ENCODE data around the gene NBPF4. TPM values are rescaled to one million over a fixed set of nuclear protein-coding genes. Genes with fewer than 3 reads are reported as not detected.

The NBPF4 gene
- total RNA-seq, 1 donor from 2014 or later = not detected

DNA sequence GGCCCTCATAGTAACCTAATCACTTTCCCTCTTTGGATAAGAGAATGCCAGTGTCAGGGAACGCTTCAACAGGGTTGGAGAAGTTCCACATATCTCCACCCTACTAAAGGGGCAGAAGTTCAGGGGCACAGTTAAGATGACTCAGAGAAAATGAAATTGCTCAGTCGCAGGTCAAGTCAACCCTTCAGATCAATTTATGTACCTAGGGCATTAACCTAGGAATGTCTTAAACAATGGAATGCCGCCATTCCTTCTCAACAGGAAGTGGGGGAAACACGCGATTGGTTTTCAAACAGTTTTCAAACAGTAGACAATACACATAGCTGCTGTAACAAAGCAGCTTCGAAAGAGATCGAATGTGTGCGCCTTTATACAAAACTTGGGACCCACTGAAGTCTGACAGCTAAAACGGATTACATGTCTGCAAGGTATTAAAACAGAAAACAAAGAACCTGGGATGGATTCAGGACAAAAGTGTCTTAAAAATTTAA, 44.6 kb downstream of the NBPF4 start:
- no peaks in the 10 kb centered on the region for H3K27me3 Mint-ChIP-seq (ENCODE audit: low read depth, unreplicated experiment)
- FAIRE-seq (no peak), DNase-seq (ENCODE audit: low read depth) (peak; percentile 29)
- Histone ChIP-seq H3K36me3 (ENCODE audit: insufficient read depth, low read length) (peaks cover 7% of the 10 kb centered on the region), H3K9ac (ENCODE audit: low read length) (peak overlapping the region; percentile 93), H3K4me1 (ENCODE audit: insufficient read depth, low read length) (peaks cover 12% of the 10 kb centered on the region), H3K27ac (ENCODE audit: low read depth, low read length) (peak overlapping the region; percentile 90), H4K20me1 (ENCODE audit: insufficient read depth, low read length) (peaks cover 36% of the 10 kb centered on the region), H3K27me3 (ENCODE audit: insufficient read depth, low read length) (no peaks in the 10 kb centered on the region), H3K9me3 (ENCODE audit: insufficient read depth, low read depth, low read length) (no peaks in the 10 kb centered on the region), H3K79me2 (ENCODE audit: insufficient read depth, low read length) (peaks cover 59% of the 10 kb centered on the region), H3K4me2 (ENCODE audit: low read length) (peak overlapping the region; percentile 97), H3K4me3 (ENCODE audit: insufficient read depth, low read depth, low read length) (peak overlapping the region; percentile 95), H2AFZ (ENCODE audit: low read depth, low read length) (peak overlapping the region; percentile 98)
- H3K4me3 Mint-ChIP-seq (ENCODE audit: unreplicated experiment) = peak overlapping the region; percentile 94
- H3K9me3 Mint-ChIP-seq (ENCODE audit: unreplicated experiment) = no peaks in the 10 kb centered on the region
- peaks cover 20% of the 10 kb centered on the region for H3K4me1 Mint-ChIP-seq (ENCODE audit: low read depth, unreplicated experiment)
- no peak for TF ChIP-seq EZH2 (IDR thresholded peaks at IDR 0.05; ENCODE audit: insufficient read depth, low read length)
- TF ChIP-seq, protein P1, sequence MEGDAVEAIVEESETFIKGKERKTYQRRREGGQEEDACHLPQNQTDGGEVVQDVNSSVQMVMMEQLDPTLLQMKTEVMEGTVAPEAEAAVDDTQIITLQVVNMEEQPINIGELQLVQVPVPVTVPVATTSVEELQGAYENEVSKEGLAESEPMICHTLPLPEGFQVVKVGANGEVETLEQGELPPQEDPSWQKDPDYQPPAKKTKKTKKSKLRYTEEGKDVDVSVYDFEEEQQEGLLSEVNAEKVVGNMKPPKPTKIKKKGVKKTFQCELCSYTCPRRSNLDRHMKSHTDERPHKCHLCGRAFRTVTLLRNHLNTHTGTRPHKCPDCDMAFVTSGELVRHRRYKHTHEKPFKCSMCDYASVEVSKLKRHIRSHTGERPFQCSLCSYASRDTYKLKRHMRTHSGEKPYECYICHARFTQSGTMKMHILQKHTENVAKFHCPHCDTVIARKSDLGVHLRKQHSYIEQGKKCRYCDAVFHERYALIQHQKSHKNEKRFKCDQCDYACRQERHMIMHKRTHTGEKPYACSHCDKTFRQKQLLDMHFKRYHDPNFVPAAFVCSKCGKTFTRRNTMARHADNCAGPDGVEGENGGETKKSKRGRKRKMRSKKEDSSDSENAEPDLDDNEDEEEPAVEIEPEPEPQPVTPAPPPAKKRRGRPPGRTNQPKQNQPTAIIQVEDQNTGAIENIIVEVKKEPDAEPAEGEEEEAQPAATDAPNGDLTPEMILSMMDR (IDR thresholded peaks at IDR 0.05; ENCODE audit: insufficient read depth, low read depth, low read length) = no peak
- peaks cover 16% of the 10 kb centered on the region for H3K36me3 Mint-ChIP-seq (ENCODE audit: low read depth, unreplicated experiment)
- H3K27ac Mint-ChIP-seq (ENCODE audit: unreplicated experiment) = peak overlapping the region; percentile 89

- peaks cover 97% of the 10 kb centered on the region for H3K79me2 ChIP-seq (ENCODE audit: insufficient read depth, low read length)
- TF ChIP-seq EZH2 (IDR thresholded peaks at IDR 0.05; ENCODE audit: insufficient read depth, low read length) = no peak
- TF ChIP-seq, protein P1 (IDR thresholded peaks at IDR 0.05; ENCODE audit: insufficient read depth, low read depth, low read length) = no peak
- H3K4me3 Mint-ChIP-seq (ENCODE audit: unreplicated experiment) = no peak overlapping the region
- H3K4me3 ChIP-seq (ENCODE audit: insufficient read depth, low read depth, low read length) = no peak overlapping the region
- no peak overlapping the region for H3K27ac Mint-ChIP-seq (ENCODE audit: unreplicated experiment)
- H3K4me1 Mint-ChIP-seq (ENCODE audit: low read depth, unreplicated experiment) = peaks cover 12% of the 10 kb centered on the region
- no peaks in the 10 kb centered on the region for H3K27me3 Mint-ChIP-seq (ENCODE audit: low read depth, unreplicated experiment)
- H3K9me3 ChIP-seq (ENCODE audit: insufficient read depth, low read depth, low read length) = no peaks in the 10 kb centered on the region
- no peaks in the 10 kb centered on the region for H3K27me3 ChIP-seq (ENCODE audit: insufficient read depth, low read length)
- no peak overlapping the region for H3K9ac ChIP-seq (ENCODE audit: low read length)
- no peak overlapping the region for H2AFZ ChIP-seq (ENCODE audit: low read depth, low read length)
- H3K36me3 Mint-ChIP-seq (ENCODE audit: low read depth, unreplicated experiment) = peaks cover 17% of the 10 kb centered on the region
- FAIRE-seq (no peak), DNase-seq (ENCODE audit: low read depth) (no peak)
- no peak overlapping the region for H3K4me2 ChIP-seq (ENCODE audit: low read length)
- no peak overlapping the region for H3K27ac ChIP-seq (ENCODE audit: low read depth, low read length)
- H4K20me1 ChIP-seq (ENCODE audit: insufficient read depth, low read length) = peaks cover 57% of the 10 kb centered on the region
- no peaks in the 10 kb centered on the region for H3K9me3 Mint-ChIP-seq (ENCODE audit: unreplicated experiment)
- H3K4me1 ChIP-seq (ENCODE audit: insufficient read depth, low read length) = peaks cover 6% of the 10 kb centered on the region
- H3K36me3 ChIP-seq (ENCODE audit: insufficient read depth, low read length) = peaks cover 7% of the 10 kb centered on the region
Observed at GRCh38 chr1:108194051-108194450, 49.8 kb downstream of the NBPF4 start.

- H3K9me3 Mint-ChIP-seq (ENCODE audit: unreplicated experiment) = no peaks in the 10 kb centered on the region
- Histone ChIP-seq H3K27me3 (ENCODE audit: insufficient read depth, low read length) (no peaks in the 10 kb centered on the region), H3K4me2 (ENCODE audit: low read length) (no peak overlapping the region), H3K4me3 (ENCODE audit: insufficient read depth, low read depth, low read length) (no peak overlapping the region), H3K4me1 (ENCODE audit: insufficient read depth, low read length) (peaks cover 3% of the 10 kb centered on the region), H4K20me1 (ENCODE audit: insufficient read depth, low read length) (peaks cover 59% of the 10 kb centered on the region), H3K9me3 (ENCODE audit: insufficient read depth, low read depth, low read length) (no peaks in the 10 kb centered on the region), H2AFZ (ENCODE audit: low read depth, low read length) (no peak overlapping the region), H3K27ac (ENCODE audit: low read depth, low read length) (no peak overlapping the region), H3K36me3 (ENCODE audit: insufficient read depth, low read length) (peaks cover 10% of the 10 kb centered on the region), H3K9ac (ENCODE audit: low read length) (no peak overlapping the region), H3K79me2 (ENCODE audit: insufficient read depth, low read length) (peaks cover 97% of the 10 kb centered on the region)
- no peaks in the 10 kb centered on the region for H3K27me3 Mint-ChIP-seq (ENCODE audit: low read depth, unreplicated experiment)
- peaks cover 20% of the 10 kb centered on the region for H3K36me3 Mint-ChIP-seq (ENCODE audit: low read depth, unreplicated experiment)
- TF ChIP-seq, protein P1 (IDR thresholded peaks at IDR 0.05; ENCODE audit: insufficient read depth, low read depth, low read length) = no peak
- no peak for TF ChIP-seq EZH2 (IDR thresholded peaks at IDR 0.05; ENCODE audit: insufficient read depth, low read length)
- FAIRE-seq (no peak), DNase-seq (ENCODE audit: low read depth) (no peak)
- H3K4me1 Mint-ChIP-seq (ENCODE audit: low read depth, unreplicated experiment) = peaks cover 8% of the 10 kb centered on the region
- no peak overlapping the region for H3K27ac Mint-ChIP-seq (ENCODE audit: unreplicated experiment)
- H3K4me3 Mint-ChIP-seq (ENCODE audit: unreplicated experiment) = no peak overlapping the region
Observed at GRCh38 chr1:108193333-108193732, 50.5 kb downstream of the NBPF4 start.

Data from astrocyte (in vitro differentiated cells and primary cell).